Activated CD8-positive, alpha-beta T cell treated with anti-CD3 and anti-CD28 coated beads for 36 hours (primary cell): Measurements from ENCODE around the gene GALNTL6. TPM values are rescaled to one million over a fixed set of nuclear protein-coding genes. Genes with fewer than 3 reads are reported as not detected.

ENCODE experiments used
- ATAC-seq: fragments of 200-7000 bp; cut with Tn5 transposase; one replicate; pipeline ENCODE4 v1.10.0; 2021; ENCODE audit warnings: mild to moderate bottlenecking, moderate library complexity
- CTCF ChIA-PET: fragments of 350-600 bp; sonication (Branson Sonifier 250); formaldehyde crosslinking; loops from one replicate; lab custom pipeline; 2021; ENCODE audit warnings: antibody characterized with exemption; lab: Charles Lee
- POLR2A ChIA-PET: fragments of 350-600 bp; sonication (Branson Sonifier 250); formaldehyde crosslinking; loops from one replicate; lab custom pipeline; 2021; ENCODE audit warnings: antibody characterized with exemption; lab: Charles Lee
- DNase-seq: peaks from one replicate; pipeline ENCODE4 v3.0.0-alpha.2; 2020
- H3K27ac Mint-ChIP-seq: one replicate; pipeline ENCODE4 v1.8.0; 2021; ENCODE audit warnings: mild to moderate bottlenecking, mixed read lengths
- H3K27me3 Mint-ChIP-seq: one replicate; pipeline ENCODE4 v1.8.0; 2021; ENCODE audit warnings: mixed read lengths
- H3K36me3 Mint-ChIP-seq: one replicate; pipeline ENCODE4 v1.8.0; 2021; ENCODE audit warnings: low read depth, mixed read lengths
- H3K4me1 Mint-ChIP-seq: one replicate; pipeline ENCODE4 v1.8.0; 2021; ENCODE audit warnings: low read depth, mixed read lengths
- H3K4me3 Mint-ChIP-seq: one replicate; pipeline ENCODE4 v1.8.0; 2021; ENCODE audit warnings: mild to moderate bottlenecking, moderate library complexity, mixed read lengths
- H3K9me3 Mint-ChIP-seq: one replicate; pipeline ENCODE4 v1.8.0; 2021; ENCODE audit warnings: mixed read lengths
- intact Hi-C: fragments of 100-400 bp; cut with micrococcal nuclease; formaldehyde crosslinking; loops from one replicate; pipeline ENCODE4 v1.10.0; 2022
- total RNA-seq, 2 experiments: library from RNA; stranded (reverse); gene quantifications; one replicate each; pipeline ENCODE4 v1.2.3, GENCODE V29; 2021
- TF ChIP-seq, protein P1 (sequence below): fragments of 200-600 bp; IDR thresholded peaks from one replicate; pipeline ENCODE4 v1.8.0; 2022; ENCODE audit warnings: antibody characterized with exemption, mild to moderate bottlenecking

Gene GALNTL6
- total RNA-seq, 2 experiments from 2014 or later = not detected

DNA sequence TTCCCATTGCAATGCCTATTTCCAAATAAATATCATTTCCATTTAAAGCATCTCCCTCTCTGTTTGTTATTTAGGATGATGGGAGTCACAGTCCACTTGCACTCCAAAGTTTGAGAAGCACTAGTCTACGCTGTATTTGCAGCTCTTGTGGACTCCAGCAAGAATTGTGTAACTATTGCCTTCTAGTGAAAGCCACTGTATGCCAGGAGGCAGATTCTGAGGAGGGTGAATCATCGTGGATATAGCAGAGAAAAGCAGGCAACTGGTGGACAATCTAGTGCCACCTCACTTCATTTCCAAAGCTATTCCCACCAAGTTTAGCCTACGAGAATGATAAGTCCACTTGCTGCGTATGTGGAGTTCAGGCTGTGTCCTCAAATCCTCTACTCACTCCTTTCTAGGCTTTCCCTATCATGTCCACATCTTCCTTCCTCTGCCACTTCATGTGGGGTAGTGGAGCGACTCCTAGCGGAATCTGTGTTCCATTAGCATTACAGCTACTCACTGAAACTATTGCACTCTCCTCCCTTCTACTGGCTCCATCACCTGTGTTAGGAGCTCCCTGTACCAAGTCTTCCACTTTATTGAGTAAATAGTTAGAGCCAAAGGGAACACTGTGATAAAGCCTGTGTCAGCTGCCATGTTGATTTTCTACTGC, 853.6 kb downstream of the GALNTL6 start:
- ChIA-PET CTCF (no interaction called here), POLR2A (no interaction called here)
- peaks cover 2% of the 10 kb centered on the region for H3K9me3 Mint-ChIP-seq
- no peaks in the 10 kb centered on the region for H3K27me3 Mint-ChIP-seq
- H3K4me3 Mint-ChIP-seq = no peak overlapping the region
- TF ChIP-seq, protein P1, sequence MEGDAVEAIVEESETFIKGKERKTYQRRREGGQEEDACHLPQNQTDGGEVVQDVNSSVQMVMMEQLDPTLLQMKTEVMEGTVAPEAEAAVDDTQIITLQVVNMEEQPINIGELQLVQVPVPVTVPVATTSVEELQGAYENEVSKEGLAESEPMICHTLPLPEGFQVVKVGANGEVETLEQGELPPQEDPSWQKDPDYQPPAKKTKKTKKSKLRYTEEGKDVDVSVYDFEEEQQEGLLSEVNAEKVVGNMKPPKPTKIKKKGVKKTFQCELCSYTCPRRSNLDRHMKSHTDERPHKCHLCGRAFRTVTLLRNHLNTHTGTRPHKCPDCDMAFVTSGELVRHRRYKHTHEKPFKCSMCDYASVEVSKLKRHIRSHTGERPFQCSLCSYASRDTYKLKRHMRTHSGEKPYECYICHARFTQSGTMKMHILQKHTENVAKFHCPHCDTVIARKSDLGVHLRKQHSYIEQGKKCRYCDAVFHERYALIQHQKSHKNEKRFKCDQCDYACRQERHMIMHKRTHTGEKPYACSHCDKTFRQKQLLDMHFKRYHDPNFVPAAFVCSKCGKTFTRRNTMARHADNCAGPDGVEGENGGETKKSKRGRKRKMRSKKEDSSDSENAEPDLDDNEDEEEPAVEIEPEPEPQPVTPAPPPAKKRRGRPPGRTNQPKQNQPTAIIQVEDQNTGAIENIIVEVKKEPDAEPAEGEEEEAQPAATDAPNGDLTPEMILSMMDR = no peak
- DNase-seq = no peak
- H3K4me1 Mint-ChIP-seq = no peaks in the 10 kb centered on the region
- H3K36me3 Mint-ChIP-seq = no peaks in the 10 kb centered on the region
- no peak overlapping the region for H3K27ac Mint-ChIP-seq
- no peak for ATAC-seq
- intact Hi-C loops = no loop called here

DNA sequence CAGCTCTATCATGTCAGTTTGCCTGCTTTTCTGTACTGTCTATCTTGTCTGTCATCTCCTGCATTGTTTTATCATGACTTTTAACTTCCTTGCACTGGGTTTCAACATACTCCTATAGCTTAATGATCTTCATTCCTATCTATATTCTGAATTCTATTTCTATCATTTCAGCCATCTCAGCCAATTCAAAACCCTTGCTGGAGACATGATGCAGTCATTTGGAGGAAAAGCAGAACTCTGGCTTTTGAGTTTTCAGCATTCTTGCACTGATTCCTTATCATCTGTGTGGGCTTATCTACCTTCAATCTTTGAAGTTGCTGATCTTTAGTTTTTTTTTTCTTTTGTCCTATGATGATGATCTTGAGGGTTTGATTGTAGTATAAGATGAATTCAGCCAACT, 861.6 kb downstream of the GALNTL6 start:
- no peak overlapping the region for H3K4me3 Mint-ChIP-seq
- ATAC-seq (no peak), DNase-seq (no peak)
- TF ChIP-seq, protein P1 = no peak
- H3K4me1 Mint-ChIP-seq = no peaks in the 10 kb centered on the region
- ChIA-PET POLR2A (no interaction called here), CTCF (no interaction called here)
- H3K27me3 Mint-ChIP-seq = no peaks in the 10 kb centered on the region
- H3K27ac Mint-ChIP-seq = no peak overlapping the region
- intact Hi-C loops = no loop called here
- H3K36me3 Mint-ChIP-seq = no peaks in the 10 kb centered on the region
- no peaks in the 10 kb centered on the region for H3K9me3 Mint-ChIP-seq

DNA sequence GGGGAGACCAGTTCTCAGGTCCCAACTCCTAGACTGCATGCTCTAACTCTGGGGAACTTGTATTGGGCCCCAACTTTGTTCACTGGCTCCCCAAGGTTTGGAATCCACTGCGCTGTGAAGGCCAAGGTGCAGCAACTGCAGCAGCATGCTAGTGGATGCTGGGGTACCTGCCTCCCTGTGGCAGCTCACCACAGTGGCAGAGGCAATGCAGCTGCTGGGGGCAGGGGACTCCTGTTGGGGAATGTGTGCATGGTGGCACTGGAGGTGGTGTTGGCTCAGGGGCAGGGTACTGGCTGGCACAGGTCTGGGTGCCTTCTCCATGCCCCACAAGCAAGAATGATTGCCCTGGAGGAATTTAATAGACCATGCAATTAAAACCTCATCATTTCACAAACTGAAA, 862.0 kb downstream of the GALNTL6 start:
- H3K4me3 Mint-ChIP-seq = no peak overlapping the region

DNA sequence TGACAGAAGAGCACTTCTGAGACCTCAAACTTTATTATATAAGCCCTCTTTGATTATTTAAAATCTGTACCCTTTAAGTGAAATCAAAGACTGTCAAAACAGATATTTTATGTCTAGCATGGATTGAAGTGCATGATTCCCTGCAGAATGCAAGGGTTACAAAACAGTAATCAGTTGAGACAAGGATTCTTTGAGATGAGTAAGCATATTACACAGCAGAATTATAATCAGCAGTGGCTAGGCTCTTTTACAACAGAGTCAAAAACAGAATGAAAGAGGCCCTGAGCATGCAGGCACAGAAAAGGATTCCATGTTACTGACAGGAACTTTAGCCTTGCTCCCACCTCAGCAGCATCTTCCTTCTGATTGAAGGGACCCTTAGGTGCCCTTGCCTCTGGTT, 867.5 kb downstream of the GALNTL6 start:
- ATAC-seq = no peak
- no peak overlapping the region for H3K4me3 Mint-ChIP-seq
- CTCF ChIA-PET = no interaction called here
- no peaks in the 10 kb centered on the region for H3K4me1 Mint-ChIP-seq
- POLR2A ChIA-PET = no interaction called here
- H3K27me3 Mint-ChIP-seq = no peaks in the 10 kb centered on the region
- TF ChIP-seq, protein P1 = no peak
- H3K27ac Mint-ChIP-seq = no peak overlapping the region
- H3K9me3 Mint-ChIP-seq = no peaks in the 10 kb centered on the region
- intact Hi-C loops = no loop called here
- no peaks in the 10 kb centered on the region for H3K36me3 Mint-ChIP-seq
- DNase-seq = no peak

More for the DNA sequence above, 862.0 kb downstream of the GALNTL6 start:
- ChIA-PET CTCF (no interaction called here), POLR2A (no interaction called here)
- TF ChIP-seq, protein P1 = no peak
- Mint-ChIP-seq H3K27ac (no peak overlapping the region), H3K9me3 (no peaks in the 10 kb centered on the region), H3K27me3 (no peaks in the 10 kb centered on the region), H3K4me1 (no peaks in the 10 kb centered on the region), H3K36me3 (no peaks in the 10 kb centered on the region)
- intact Hi-C loops = no loop called here
- DNase-seq (no peak), ATAC-seq (no peak)

DNA sequence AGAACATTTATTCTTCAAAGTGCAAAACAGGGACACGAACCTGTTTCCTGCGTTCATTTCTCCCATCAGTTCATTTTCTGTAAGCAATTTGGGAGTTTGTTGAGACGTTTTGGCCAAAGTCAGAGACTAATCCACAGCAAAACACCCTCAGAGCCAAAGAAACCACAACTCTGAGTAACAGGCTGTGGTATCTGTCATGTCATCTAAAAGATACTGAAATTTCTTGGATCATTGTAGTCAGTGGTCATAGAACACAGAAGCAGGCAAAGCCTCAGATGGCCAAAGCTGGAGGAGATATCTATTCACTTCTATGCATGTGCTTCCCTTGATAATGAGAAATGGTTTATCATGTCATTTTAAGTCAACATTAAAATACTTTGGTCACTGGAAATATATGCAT, 869.8 kb downstream of the GALNTL6 start:
- ATAC-seq = no peak
- Mint-ChIP-seq H3K27me3 (no peaks in the 10 kb centered on the region), H3K4me1 (no peaks in the 10 kb centered on the region), H3K36me3 (no peaks in the 10 kb centered on the region), H3K27ac (no peak overlapping the region), H3K4me3 (no peak overlapping the region), H3K9me3 (no peaks in the 10 kb centered on the region)
- TF ChIP-seq, protein P1 = no peak
- intact Hi-C loops = no loop called here
- DNase-seq = no peak
- POLR2A ChIA-PET = no interaction called here
- CTCF ChIA-PET = no interaction called here
